ENCODE measurements around the gene PBX3. TPM values are rescaled to one million over a fixed set of nuclear protein-coding genes. Genes with fewer than 3 reads are reported as not detected.
A peak's percentile ranks its signal among the peaks of the same experiment; 100 is the strongest.

PBX3 gene
- 10 to 100 TPM; 11.5 to 15.9 (median 12.8) TPM for polyA plus RNA-seq (ENCODE audit: insufficient read length in 10 of 10)
- long read RNA-seq, donor 1, partial matches to known transcripts, result 0 of 1 reads
- long read RNA-seq, donor 1, other reads (novel, unspliced or antisense), result 0 of 1 reads
- long read RNA-seq, donor 2, partial matches to known transcripts, result 0 of 1 reads
- long read RNA-seq, donor 2, other reads (novel, unspliced or antisense), result 0 of 1 reads
- long read RNA-seq, donor 3, result 0 reads
- long read RNA-seq, donor 4, partial matches to known transcripts, result 0 of 3 reads
- long read RNA-seq, donor 4, other reads (novel, unspliced or antisense), result 0 of 3 reads
- long read RNA-seq, donor 5, partial matches to known transcripts, result 0 of 2 reads
- long read RNA-seq, donor 5, other reads (novel, unspliced or antisense), result 0 of 2 reads
- long read RNA-seq, donor 6, partial matches to known transcripts, result 0 of 2 reads
- long read RNA-seq, donor 6, other reads (novel, unspliced or antisense), result 0 of 2 reads
- long read RNA-seq, donor 7, partial matches to known transcripts, result 0 of 1 reads
- long read RNA-seq, donor 7, other reads (novel, unspliced or antisense), result 0 of 1 reads
- long read RNA-seq, donor 8, partial matches to known transcripts, result 0 of 1 reads
- long read RNA-seq, donor 8, other reads (novel, unspliced or antisense), result 0 of 1 reads
- long read RNA-seq, donor 9, result 0 reads

DNA sequence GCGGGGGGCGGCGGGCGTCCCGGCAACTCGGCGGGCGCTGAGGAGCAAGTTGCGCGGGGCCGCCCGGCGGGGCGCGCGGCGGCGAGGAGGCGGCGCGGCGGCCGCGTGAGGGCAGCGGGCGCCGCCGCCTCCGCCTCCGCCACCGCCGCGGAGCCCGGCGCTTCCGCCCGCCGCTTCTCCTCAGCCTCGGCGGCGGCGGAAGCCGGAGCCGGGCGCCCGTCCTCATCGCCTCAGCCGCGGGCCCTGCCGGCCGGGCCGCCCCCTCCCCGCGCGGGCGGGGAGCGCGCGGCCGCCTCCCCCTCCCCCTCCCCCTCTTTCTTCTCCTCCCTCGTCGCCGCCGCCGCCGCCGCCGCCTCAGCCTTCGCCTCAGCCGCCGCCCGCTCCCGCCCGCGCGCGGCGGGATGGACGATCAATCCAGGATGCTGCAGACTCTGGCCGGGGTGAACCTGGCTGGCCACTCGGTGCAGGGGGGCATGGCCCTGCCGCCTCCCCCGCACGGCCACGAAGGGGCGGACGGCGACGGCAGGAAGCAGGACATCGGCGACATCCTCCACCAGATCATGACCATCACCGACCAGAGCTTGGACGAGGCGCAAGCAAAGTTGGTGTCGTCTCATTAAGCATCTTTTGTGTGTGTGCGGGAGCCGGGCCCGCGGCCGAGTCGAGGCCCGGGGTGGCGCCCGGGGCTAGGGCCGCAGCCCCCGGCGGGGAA, at the start of gene PBX3:
Gene PBX3 (plus strand): TSS at position 321 of the 712 bp plus-strand sequence.
- peak in 2 of 3 donors; percentile 69 to 87 for DNase-seq

DNA sequence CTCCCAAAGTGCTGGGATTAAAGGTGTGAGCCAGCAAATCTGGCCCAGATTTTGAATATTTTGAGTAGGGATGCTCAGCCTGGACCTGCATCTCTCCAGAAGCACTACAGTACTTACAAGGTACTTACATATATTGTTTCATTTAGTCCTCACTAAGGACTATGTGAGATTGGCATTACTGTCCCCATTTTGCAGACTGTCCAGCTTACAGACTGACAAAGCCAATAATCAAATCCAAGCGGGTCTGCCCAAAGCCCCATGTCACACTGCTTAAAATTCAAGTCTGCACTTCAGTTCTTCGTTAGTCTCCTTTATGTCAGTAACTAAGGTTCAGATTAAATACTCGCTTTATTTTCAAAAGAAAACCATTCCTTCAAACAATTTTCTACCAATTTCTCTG, 47.3 kb upstream of the PBX3 start:
- DNase-seq, result no peak

DNA sequence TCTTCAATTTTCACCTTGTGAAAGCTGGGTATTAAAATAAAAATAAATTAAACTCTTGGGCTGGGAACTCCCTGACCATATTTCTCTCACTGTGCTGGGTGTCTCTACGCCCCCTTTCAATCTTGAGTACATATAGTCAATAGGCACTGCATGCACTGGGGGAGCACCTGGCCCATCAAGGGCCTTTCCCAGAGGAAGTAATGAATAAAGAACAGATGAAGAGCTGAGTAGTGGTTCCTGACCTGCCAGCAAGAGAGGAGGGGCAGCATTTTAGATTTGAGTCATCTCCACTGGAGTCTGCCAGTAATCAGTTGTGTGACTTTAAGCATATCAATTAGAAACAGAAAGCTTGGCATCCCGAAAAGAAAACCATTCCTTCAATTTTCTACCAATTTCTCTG, 46.4 kb upstream of the PBX3 start:
- no peak for DNase-seq

DNA sequence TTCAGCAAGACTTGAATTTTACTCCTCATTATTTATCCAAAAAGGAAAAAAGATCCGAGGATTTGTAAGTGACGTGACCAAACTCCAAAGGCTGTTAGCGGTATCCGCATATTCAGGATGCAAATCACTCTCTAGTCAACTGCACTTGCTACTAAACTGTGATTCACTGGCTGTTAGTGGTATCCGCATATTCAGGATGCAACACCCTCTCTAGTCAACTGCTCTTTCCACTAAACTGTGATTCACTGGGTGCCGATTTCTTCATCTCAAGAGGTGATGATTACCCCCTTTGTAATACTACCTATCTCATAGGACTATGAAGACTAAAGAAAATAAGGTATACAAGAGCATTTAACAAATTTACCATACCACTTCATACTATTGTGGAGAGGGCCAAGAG, 45.8 kb upstream of the PBX3 start:
- DNase-seq, result peak in 1 of 3 donors; percentile 39

DNA sequence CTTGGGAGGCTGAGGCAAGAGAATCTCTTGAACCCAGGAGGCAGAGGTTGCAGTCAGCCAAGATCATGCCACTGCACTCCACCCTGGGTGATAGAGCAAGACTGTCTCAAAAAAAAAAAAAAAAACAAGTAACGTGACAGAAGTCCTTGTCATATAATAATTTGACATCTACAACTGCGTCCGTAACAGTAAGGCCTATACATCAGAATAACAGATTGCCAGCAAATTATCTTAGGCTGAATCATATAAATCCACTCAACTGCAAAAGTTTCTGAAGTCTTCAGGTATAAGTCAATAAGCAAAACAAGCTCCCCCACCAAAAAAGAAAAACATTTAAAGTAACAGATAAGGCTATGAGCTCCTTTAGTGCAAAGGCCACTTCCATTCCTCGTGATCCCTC, 43.5 kb upstream of the PBX3 start:
- DNase-seq, result no peak

DNA sequence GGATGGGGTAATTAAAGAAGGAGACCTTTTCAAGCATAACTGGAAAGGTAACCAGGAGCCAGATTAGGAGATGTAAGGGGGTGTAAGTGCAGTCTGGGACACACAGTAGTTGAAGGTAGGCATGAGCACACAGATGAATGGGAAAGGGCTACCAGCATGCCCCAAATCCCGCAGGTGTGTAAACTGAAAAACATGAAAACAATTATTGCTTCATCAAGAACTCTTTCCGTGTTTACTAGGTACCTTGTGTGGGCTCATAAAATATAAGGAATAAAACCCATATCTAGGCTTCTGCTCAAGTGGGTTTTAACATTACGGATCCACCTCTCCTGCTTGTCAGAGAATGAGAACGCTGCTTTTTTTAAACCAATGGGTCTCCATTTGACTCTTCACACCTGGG, 41.3 kb upstream of the PBX3 start:
- DNase-seq, result no peak

DNA sequence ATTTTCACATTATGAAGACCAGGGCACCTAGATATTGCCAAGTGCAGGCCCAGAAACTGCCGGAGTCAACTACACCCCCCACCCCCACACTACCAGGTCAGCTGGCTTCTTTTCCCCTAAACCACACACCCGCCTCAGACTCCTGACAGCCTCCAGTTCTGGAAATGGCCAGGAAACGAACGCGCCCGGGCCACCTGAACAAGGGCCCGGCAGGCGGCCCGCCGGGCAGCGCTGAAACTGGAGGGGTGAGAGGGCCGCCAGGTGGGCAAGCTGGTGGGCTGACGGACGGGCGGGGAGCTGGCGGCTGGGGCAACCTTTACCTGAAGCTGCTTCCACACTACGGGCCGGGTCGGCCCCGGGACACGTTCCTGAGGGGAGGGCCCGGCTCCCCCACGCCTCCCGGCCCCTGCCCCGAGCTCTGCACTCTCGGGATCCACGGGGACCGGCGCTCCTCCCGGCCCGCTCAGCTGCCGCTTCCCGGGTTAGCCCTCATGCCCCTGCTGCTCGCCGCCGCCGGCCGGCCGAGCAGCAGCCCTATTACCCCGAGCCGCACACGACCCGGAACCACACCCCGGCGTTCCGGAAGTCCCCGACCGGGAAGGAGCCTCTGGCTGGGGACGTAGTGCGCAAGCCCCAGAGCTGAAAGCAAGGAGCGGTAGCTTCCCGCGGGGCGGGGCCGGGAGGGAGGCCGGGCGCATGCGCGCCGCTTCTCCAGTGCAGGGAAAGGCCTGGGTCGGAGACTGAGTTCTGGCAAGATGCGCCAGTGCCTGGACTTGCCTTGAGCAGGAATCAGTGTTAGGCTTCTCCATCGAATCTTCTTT, 40.3 kb upstream of the PBX3 start, which contains the start of gene MAPKAP1:
Gene MAPKAP1 (minus strand): TSS at position 558 of the 821 bp plus-strand sequence. CDS start 34,634 bp downstream, outside the sequence.
- peak; percentile 96 to 98 (median 97) for DNase-seq

DNA sequence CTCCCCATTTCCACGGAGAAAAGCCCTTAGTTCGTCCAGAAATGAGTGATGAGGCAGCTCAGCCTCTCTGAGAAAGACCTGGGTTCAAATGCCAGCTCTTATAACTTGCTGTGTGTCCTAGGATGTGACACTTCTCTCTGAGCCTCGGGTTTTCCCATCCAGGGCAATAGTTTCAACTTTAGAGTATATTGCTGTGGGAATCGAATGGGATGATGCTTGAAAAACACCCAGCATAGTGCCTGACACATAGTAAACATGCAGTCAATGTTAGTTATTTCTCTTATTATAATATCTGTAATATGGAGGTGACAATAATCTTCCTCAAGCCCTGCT, 39.7 kb upstream of the PBX3 start:
- DNase-seq, result no peak

DNA sequence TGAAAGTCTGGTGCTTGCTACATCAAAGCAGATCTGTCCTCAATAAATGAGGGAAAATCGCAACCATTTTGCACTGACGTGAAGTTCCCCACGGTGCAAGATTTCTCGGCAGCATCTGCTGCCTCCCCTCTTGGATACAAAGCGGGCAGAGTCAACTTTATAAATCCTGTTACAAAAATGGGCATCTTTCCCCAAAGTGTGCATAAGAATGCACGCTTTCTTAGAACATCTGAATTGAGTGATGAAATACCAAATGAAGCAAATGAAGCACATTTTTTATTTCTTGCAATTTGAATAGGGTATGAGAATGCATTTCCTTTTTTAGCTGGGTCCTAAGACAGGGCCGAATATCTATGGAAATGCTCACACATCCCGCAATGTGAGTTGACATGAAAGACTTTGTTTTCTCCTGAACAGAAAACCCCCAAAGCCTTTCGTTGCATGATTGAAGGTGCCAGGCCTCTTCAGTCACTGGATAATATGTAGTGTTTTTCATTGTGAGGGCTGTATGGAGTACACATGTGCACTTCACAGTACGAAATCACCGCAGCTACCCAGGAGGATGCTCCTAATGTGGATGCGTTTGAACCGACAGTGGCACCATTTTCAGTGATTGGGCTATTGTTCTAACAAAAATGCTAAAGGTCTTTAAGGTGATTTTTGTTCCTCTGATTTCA, 20.6 kb upstream of the PBX3 start:
- DNase-seq, result no peak

DNA sequence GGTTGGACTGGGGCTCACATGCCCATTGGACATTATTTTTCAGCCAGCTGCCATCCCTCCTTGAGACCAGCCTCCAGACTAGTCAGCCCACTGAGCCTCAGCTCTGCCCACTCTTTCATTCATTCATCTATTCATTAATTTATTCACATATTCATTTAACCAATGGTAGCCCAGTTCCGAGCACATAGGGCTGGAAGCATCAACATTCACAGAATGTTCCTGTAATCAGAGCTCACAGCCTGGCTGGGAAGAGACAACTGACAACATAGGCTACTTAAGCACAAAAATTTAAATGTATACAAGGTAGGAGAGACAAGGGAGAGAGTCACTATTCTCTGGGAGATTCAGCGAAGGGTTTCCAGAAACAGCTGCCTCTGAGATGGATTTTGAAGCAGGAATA, 17.0 kb upstream of the PBX3 start:
- DNase-seq, result no peak

DNA sequence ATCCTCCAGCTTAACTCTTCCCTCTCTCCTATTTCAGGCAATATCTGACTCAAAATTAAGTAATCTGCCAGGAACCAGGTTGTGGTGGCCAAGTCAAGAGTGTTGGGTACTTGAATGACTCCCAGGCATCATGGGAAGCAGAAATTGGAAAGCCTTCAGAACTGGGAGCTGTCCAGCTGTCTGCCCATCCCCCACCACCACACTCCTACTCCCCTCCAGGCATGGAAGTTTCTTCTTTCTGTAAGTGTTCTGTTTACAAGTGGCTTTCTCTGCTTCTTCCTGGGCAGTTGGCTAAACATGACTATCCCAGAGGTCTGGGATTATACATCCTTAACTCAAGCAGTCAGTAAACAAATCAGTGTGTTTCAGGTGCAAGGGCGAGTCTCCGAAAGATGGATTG, 14.6 kb upstream of the PBX3 start:
- no peak for DNase-seq

DNA sequence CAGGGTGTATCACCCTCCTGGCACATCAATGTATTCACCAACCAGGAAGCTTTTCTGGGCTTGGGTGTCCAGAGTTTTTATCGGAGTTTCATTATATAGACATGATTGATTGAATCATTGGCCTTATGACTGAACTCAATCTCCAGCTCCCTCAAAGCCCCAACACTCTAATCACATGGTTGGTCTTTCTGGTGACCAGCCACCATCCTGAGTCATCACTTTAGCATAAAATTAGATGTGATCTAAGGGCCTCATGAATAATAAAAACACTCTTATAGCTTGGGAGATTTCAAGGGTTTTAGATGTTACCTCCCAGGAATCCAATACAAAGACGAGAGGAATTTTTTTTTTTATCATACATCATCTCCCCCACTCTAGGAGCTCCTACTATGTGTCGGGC, 7.7 kb upstream of the PBX3 start:
- no peak for DNase-seq

DNA sequence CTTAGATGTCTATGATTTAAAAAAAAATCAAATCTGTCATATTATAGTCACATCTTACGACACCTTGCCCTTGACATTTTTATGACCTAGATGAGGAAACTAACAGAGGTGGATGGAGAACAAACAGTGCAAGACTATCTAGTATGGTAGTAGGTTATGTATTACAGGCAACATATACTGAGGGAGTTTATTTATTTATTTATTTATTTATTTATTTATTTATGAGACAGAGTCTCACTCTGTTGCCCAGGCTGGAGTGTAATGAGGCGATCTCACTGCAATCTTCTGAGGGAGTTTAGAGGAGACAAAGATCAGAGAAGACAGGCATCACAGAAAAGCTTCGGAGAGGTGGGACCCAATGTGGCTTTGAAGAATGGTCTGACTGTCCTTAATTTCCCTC, 4.5 kb upstream of the PBX3 start:
- no peak for DNase-seq

DNA sequence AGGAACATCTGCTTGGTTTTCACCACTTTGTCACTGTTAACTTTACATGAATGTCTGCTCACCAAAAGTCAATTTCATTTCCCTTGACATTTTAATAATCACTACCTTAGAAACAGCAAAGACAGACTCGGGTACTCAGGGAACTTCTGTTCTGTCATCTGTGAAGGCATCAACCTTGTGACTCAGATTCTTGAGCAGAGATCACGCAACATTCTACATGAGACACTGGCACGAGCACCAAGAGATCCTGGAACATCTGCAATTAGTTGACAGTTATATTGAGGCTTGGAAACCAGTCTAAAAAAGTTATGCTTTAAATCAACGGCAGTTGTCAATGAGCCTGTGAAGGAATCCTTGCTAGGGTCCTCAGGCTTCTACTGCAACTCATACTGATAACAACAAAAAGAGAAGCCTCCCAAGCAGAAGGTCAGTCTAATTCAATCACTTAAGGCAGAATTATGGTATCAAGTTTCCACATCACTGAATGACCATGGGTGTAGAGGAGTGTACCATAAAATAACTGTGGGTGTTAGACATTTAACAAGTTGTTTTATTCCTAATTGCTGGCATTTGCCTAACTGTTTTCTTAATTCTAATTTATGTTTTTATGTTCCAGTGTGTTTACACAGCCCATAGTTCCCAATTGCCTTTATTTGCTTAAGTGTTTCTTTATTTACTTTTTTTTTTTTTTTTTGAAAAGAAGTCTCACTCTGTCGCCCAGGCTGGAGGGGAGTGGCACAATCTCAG, 3.3 kb upstream of the PBX3 start:
- DNase-seq, result no peak

DNA sequence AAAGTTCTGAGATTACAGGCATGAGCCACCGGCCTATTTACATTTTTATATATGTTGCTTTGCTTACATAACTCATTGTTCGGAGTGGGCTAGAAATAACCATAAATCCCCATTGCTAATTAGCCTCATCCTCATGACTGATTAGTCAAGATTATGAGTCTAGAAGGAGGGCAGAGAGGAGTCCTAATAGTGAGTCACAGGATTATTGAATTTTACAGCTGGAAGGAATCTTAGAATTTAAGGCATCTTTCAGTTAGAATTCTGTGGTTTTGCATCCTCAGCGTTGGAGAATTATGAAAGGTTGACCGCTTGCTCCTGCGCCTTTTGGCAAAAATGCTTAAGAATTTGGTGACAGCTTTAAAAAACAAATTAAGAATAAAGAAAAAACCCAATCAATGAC, 2.6 kb upstream of the PBX3 start:
- DNase-seq, result peak in 2 of 3 donors; percentile 19 to 76

DNA sequence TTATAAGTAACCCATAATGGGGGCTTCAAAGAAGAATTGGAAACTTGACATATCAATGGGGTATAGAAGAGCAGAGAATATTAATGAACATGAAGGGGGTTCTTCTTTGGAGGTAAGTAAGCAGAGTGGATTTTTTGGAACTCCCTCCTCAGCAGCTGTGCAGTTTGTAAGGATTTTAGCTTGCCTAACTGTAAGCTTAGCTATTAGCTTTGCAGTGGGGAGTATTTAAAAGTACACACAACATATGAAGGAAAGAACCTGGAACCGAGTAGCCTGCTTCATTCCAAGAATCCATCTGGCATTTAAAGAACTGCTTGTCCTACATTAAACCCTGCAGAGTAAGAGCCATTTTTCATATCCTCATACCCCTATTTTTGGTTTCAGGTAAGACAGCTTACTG, 2.2 kb upstream of the PBX3 start:
- DNase-seq, result peak in 2 of 3 donors; percentile 68 to 82

DNA sequence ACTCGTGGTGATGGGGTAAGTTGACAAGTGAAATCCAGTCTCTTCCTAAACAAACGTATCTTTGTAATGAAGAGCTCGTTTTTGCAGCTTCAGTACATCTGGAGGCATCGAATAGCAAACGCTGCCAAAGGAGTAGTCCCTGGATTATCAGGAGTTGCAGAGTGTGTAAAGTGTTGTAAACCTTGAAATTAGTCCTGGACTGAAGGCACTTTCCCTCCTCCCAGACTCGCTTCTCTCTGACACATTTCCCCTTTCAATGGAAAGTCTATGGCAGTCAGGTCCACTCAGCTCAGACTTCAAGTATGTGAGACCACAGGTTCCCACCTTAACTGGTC, 1.5 kb upstream of the PBX3 start:
- no peak for DNase-seq

DNA sequence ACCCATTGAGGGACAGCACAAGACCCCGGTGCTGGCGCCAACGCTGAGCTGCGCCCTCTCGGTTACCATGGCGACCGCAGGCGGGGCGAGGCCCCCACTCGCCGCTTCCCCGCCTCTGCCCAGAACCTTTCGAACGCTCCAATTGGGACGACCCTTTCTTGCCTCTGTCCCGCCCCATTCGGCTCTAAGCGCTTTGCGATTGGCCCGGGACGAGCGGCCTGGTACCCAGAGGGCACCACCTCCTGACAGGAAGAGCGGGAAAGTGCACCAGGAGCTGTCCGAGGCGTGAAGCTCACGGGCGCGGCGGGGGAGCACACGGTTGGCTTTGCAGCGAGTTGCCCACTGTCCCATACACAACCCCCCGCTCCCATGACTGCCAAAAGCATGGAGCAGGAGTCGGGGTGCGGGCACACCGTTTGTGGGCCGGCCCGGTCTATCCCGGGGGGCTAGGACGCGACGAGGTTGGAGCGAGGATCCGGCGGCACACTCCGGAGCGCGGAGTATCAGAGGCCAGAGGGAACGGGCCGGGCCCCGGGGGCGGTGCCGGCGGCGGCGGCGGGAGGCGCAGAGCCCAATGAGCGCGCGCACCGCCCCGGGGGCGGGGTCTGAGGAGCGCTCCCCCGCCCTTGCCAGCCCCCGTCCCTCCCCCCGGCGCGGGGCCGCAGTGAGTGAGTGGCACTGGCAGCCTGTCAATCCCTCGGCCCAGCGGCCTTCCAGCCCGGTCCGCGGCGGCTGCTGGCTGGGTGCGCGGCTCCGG, 978 bp upstream of the PBX3 start:
- DNase-seq, result peak; percentile 93 to 95 (median 94)

DNA sequence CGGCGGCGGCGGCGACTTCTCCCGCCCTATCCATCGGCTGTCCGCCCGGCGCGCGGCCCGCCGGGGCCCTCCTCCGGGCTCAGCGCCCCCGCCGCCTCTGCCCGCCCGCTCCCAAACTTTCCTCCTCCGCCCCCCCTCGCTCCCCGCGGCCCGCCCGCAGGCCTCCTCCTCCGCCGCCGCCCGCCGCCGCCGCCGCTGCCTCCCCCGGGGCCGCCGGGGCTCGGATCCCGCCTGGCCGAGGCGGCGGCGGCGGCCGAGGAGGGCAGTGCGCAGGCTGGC, 460 bp upstream of the PBX3 start:
- DNase-seq, result no peak
